Motor neuron (in vitro differentiated cells): ENCODE results near the gene ZNF280D. TPM values are rescaled to one million over a fixed set of nuclear protein-coding genes. Genes with fewer than 3 reads are reported as not detected.

Source experiments
- ATAC-seq, 8 experiments: fragments of 200-7000 bp; cut with Tn5 transposase; replicated peaks in 6 of 8; 2 replicates each; pipeline ENCODE4 v1.8.0; 2021; ENCODE audit warnings: mild to moderate bottlenecking in 8 of 8, moderate library complexity in 8 of 8
- H3K27ac ChIP-seq, 2 donors: fragments of 250-450 bp; sonication (Bioruptor Pico); 2 replicates each; pipeline ENCODE4 v1.9.0; 2021; ENCODE audit warnings: antibody characterized with exemption in 2 of 2, mild to moderate bottlenecking in 2 of 2, moderate library complexity in 1 of 2
- H3K4me1 ChIP-seq, 2 donors: fragments of 250-450 bp; sonication (Bioruptor Pico); replicated peaks in 1 of 2; 2 replicates each; pipeline ENCODE4 v1.6.1; 2021; ENCODE audit warnings: antibody characterized with exemption in 2 of 2, mild to moderate bottlenecking in 2 of 2, moderate library complexity in 1 of 2
- H3K4me3 ChIP-seq, 5 donors: fragments of 250-450 bp; sonication (Bioruptor Pico); 2 replicates each; pipeline ENCODE4 v1.9.0; 2021; ENCODE audit warnings: antibody characterized with exemption in 5 of 5, mild to moderate bottlenecking in 5 of 5, moderate library complexity in 4 of 5
- WGBS, 10 experiments: fragments of 450-650 bp; shearing (Covaris generic); methylation state at CpG; one replicate each; pipeline ENCODE4 v1.0.0; 2022; 5-methylcytosine and 5-hydroxymethylcytosine counted together
- in situ Hi-C, 9 experiments: fragments of 400-800 bp; cut with MboI; loops; one replicate each; pipeline ENCODE4 v1.15.0; 2021; ENCODE audit warnings: low sequenced_read_pairs in 9 of 9, low pct_unique_long_range_greater_than_20kb in 2 of 9; ENCODE audit not compliant: unreplicated experiment in 9 of 9
- total RNA-seq, 8 experiments: library from RNA; unstranded; fragments of 300-600 nt; gene quantifications; 2 replicates each; pipeline versions ENCODE4 v1.2.3 to v1.2.4, GENCODE V29; 2022

The ZNF280D gene
- total RNA-seq, 8 experiments from 2014 or later: 14.6 to 68.1 (median 34.1) TPM

DNA sequence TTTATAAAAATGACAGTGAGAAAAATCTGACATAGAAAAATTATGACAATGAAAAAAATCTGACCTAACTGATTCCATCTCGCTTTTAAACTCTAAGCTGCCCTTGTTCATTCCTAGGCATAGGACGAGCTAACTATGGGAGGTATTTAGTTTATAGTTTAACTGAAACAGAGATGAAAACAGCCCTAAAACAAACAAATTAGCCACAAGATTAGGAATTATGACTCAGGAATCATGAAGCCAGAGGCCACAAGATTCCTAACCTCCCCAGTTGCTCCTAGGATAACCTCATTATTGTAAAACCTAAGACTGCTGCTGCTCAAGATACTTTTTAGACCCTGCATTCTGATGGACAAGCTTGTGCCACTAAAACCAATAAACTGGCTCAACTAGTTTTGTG lies 145.6 kb downstream of the ZNF280D start:
- ATAC-seq: no peak
- WGBS, 10 experiments: 51 to 100% (median 85%) methylated on average over 1 to 2 of the region's 2 CpGs
- Histone ChIP-seq H3K4me1 (no peaks in the 10 kb centered on the region), H3K27ac (no peak overlapping the region), H3K4me3 (no peak overlapping the region)
- in situ Hi-C loops: no loop called here

DNA sequence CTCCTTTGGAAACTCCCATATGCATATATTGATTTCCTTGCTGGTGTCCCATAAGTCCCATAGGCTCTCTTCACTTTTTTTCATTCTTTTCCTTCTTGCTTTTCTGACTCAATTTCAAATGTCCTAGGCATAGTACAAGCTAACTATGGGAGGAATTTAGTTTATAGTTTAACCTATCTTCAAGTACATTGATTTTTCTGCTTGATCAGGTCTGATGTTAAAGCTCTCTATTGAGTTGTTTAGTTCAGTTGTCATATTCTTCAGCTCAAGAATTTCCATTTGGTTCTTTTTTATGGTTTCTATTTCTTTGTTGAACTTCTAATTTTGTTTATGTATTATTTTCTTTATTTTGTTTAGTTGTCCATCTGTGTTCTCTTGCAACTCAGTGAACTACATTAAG lies 147.1 kb downstream of the ZNF280D start:
- no peak overlapping the region for H3K27ac ChIP-seq
- no peak overlapping the region for H3K4me3 ChIP-seq
- no peaks in the 10 kb centered on the region for H3K4me1 ChIP-seq
- in situ Hi-C loops: no loop called here
- ATAC-seq: no peak

DNA sequence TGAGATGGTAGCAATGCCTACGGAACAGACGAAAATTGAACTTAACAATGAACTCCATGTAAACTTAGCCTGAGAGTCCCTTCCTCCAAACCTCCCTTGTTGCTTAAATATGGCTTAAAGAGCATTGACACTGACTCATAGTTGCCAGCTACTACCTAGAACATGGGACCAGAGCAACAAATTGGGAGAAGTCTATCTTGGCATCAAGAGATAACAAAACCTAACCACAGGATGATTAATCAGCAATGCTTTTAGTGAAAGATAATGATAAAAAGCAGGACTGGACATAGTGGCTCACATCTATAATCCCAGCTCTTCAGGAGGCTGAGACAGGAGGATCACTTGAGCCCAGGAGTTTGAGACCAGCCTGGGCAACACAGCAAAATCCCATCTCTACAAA lies 150.5 kb downstream of the ZNF280D start:
- Histone ChIP-seq H3K4me1 (no peaks in the 10 kb centered on the region), H3K27ac (no peak overlapping the region), H3K4me3 (no peak overlapping the region)
- no peak for ATAC-seq
- WGBS, 10 experiments: 42 to 100% (median 77%) methylated on average over 2 of the region's 2 CpGs; no CpG with 5 or more reads in 3 of the 10 experiments
- in situ Hi-C loops: no loop called here

Other genes with a start within 250 kb of the ZNF280D start
- 100 to 1,000 TPM in 4 of 8 experiments, 10 to 100 TPM in 4; 34.7 to 177 (median 99.7) TPM for gene TCF12, start 185.1 kb upstream of the ZNF280D start, total RNA-seq